K562 (cell line): ENCODE results near the gene LIX1L. TPM values are rescaled to one million over a fixed set of nuclear protein-coding genes. Genes with fewer than 3 reads are reported as not detected.

ENCODE experiments used
- ARID4B ChIP-seq: sonication (generic); formaldehyde crosslinking; IDR thresholded peaks from 2 replicates; pipeline ENCODE4 v1.8.0; 2022; ENCODE audit warnings: mild to moderate bottlenecking, missing genetic modification reagents
- CBFA2T3 ChIP-seq: fragments of 450-650 bp; IDR thresholded peaks from 2 replicates; pipeline ENCODE4 v1.6.1; 2017
- CCAR2 ChIP-seq: fragments of 200-400 bp; formaldehyde crosslinking; IDR thresholded peaks from 2 replicates; pipeline ENCODE4 v1.6.1; 2017; ENCODE audit warnings: mild to moderate bottlenecking, low read depth, low read length
- CREB3L1 ChIP-seq: fragments of 450-650 bp; IDR thresholded peaks from 2 replicates; pipeline ENCODE4 v1.6.1; 2014; ENCODE audit warnings: low read depth, mild to moderate bottlenecking, moderate library complexity, borderline replicate concordance
- E2F1 ChIP-seq: sonication (generic); formaldehyde crosslinking; IDR thresholded peaks from 2 replicates; pipeline ENCODE4 v1.8.1; 2023; ENCODE audit warnings: mild to moderate bottlenecking, missing genetic modification reagents, moderate library complexity
- ELF2 ChIP-seq: fragments of 250-450 bp; sonication (Bioruptor Pico); IDR thresholded peaks from 2 replicates; pipeline ENCODE4 v1.5.0; 2021; ENCODE audit warnings: mild to moderate bottlenecking
- EP400 ChIP-seq: fragments of 450-650 bp; IDR thresholded peaks from 2 replicates; pipeline ENCODE4 v1.6.1; 2017; ENCODE audit warnings: antibody characterized with exemption, mild to moderate bottlenecking, moderate library complexity
- HMGN3 ChIP-seq: IDR thresholded peaks from 2 replicates; pipeline ENCODE4 v1.6.1; 2011; ENCODE audit warnings: borderline replicate concordance, low read depth, mild to moderate bottlenecking, mixed read lengths, low read length; ENCODE audit not compliant: insufficient read length; ENCODE audit errors: extremely low read depth
- KLF10 ChIP-seq: fragments of 250-450 bp; sonication (Bioruptor Pico); IDR thresholded peaks from 2 replicates; pipeline ENCODE4 v1.6.1; 2021; ENCODE audit warnings: matching md5 sums
- MBD2 ChIP-seq: sonication (generic); IDR thresholded peaks from 2 replicates; pipeline ENCODE4 v1.6.1; 2016; ENCODE audit warnings: low read depth, borderline replicate concordance
- NCOA6 ChIP-seq: fragments of 450-650 bp; IDR thresholded peaks from 2 replicates; pipeline ENCODE4 v1.6.1; 2017; ENCODE audit warnings: mild to moderate bottlenecking
- PHF8 ChIP-seq: fragments of 200-600 bp; sonication (generic); IDR thresholded peaks from 2 replicates; pipeline ENCODE4 v1.6.1; 2012; ENCODE audit warnings: mixed run types, mild to moderate bottlenecking, inconsistent platforms, low read length, moderate library complexity, borderline replicate concordance
- PRPF4 ChIP-seq: fragments of 200-400 bp; formaldehyde crosslinking; IDR thresholded peaks from one replicate; pipeline ENCODE4 v1.6.1; 2017; ENCODE audit warnings: low read length, low read depth, mild to moderate bottlenecking; ENCODE audit not compliant: insufficient read depth, poor library complexity, severe bottlenecking
- SNRNP70 ChIP-seq: fragments of 200-400 bp; formaldehyde crosslinking; optimal IDR thresholded peaks from 2 replicates; pipeline ENCODE3; 2017; ENCODE audit warnings: low read depth, low read length
- TBP ChIP-seq: optimal IDR thresholded peaks from 2 replicates; pipeline ENCODE3; 2011; ENCODE audit warnings: low read depth, low read length, improper control_type of control experiment
- ZNF146 ChIP-seq: IDR thresholded peaks from one replicate; pipeline ENCODE4 v1.6.1; 2018; ENCODE audit warnings: missing compliant biosample characterization; ENCODE audit not compliant: unreplicated experiment
- ZNF668 ChIP-seq: fragments of 250-450 bp; sonication (Bioruptor Pico); IDR thresholded peaks from 2 replicates; pipeline ENCODE4 v1.8.0; 2022; ENCODE audit warnings: mild to moderate bottlenecking, inconsistent platforms
- ZNF780A ChIP-seq: fragments of 250-450 bp; sonication (Bioruptor Pico); IDR thresholded peaks from 2 replicates; pipeline ENCODE4 v1.5.0; 2021; ENCODE audit warnings: mild to moderate bottlenecking
- polyA plus RNA-seq, 8 experiments: library from polyadenylated mRNA; depleted of rRNA in 4 of 8; stranded (reverse) in 5 of 8; unstranded in 3 of 8; fragments of >200 nt; fragmentation: Nextera tagmentation in 2 of 8; fragmentation: Illumina TruSeq in 1 of 8; extraction: Ambion mirVana in 2 of 8; extraction: Trizol in 1 of 8; gene quantifications; 2 replicates each; pipeline versions ENCODE4 v1.2.1 to v1.2.3, GENCODE V29; 2011 to 2014; ENCODE audit warnings: inconsistent platforms in 1 of 8, missing spikeins in 1 of 8
- total RNA-seq, 7 experiments: library from RNA; depleted of rRNA in 6 of 7; stranded (reverse); fragments of >200 nt in 6 of 7; fragmentation: Illumina TruSeq in 2 of 7; extraction: Trizol in 2 of 7; gene quantifications; 2 replicates each; pipeline versions ENCODE4 v1.2.1 to v1.2.3, GENCODE V29; 2011 to 2021; ENCODE audit warnings: low replicate concordance in 1 of 7

Gene LIX1L
- total and polyA plus RNA-seq, 9 of the 15 experiments (the other 6 are each of a cell fraction or from before 2014, with no cell fraction given) = 4.6 to 26.5 (median 12.5) TPM

GRCh38 chr1:145996433-145997015, 38.7 kb upstream of the LIX1L start, which contains the start of gene TXNIP (continued):
- TF ChIP-seq ARID4B (CRISPR knock-in tag) = peak; percentile 70
- no peak for TF ChIP-seq ZNF780A (CRISPR knock-in tag)
- TF ChIP-seq ELF2 (CRISPR knock-in tag) = 0 out of 2 replicates have a peak, but pooled peaks have one; percentile 49
- no peak for TF ChIP-seq E2F1 (CRISPR knock-in tag)
- TF ChIP-seq CBFA2T3 = no peak
- no peak for TF ChIP-seq ZNF668
- TF ChIP-seq PHF8 = peak; percentile 66; the same call in 1 of the 2 replicates
- no peak for TF ChIP-seq PRPF4
- TF ChIP-seq CREB3L1 = peak; percentile 66; the same call in 1 of the 2 replicates
- TF ChIP-seq ZNF146 (CRISPR knock-in tag) = no peak
- peak; percentile 89; the same call in 1 of the 2 replicates for TF ChIP-seq MBD2
- no peak for TF ChIP-seq SNRNP70
- TF ChIP-seq NCOA6 = no peak
- peak; percentile 97 for TF ChIP-seq EP400
- no peak for TF ChIP-seq KLF10
- peak; percentile 98 for TF ChIP-seq TBP
- TF ChIP-seq HMGN3 = peak; percentile 99
- TF ChIP-seq CCAR2 = no peak
